ENCODE measurements around the gene CATSPER1. TPM values are rescaled to one million over a fixed set of nuclear protein-coding genes. Genes with fewer than 3 reads are reported as not detected.
"Not testable (repeated sequence)": the region's sequence is repeated elsewhere in the genome, so short reads cannot be mapped to it uniquely, and the experiment has no call there.

The CATSPER1 gene
- total RNA-seq, 1 donor from 2014 or later: 0.32 TPM

GRCh38 chr11:66051766-66052663, 25.7 kb upstream of the CATSPER1 start, which contains the start of gene SF3B2:
SF3B2 (plus strand) TSS chr11:66052364; CDS start chr11:66052385, 21 bp downstream.
- intact Hi-C loops (cut with micrococcal nuclease): loop anchor here (1.0 to 2.0 kb wide), 5 partner anchors 17 to 293 kb away; partner anchors contain the start of genes BANF1, BRMS1, CFL1 and EIF1AD

- intact Hi-C loops (cut with micrococcal nuclease): no loop called here
Observed at GRCh38 chr11:66051371-66051765, 25.1 kb upstream of the CATSPER1 start.

- intact Hi-C loops (cut with micrococcal nuclease): no loop called here
Observed at GRCh38 chr11:66050581-66051231, 24.4 kb upstream of the CATSPER1 start.

GRCh38 chr11:66048547-66049323, 22.5 kb upstream of the CATSPER1 start, which contains the start of gene GAL3ST3:
GAL3ST3 (minus strand) TSS chr11:66049161; CDS start chr11:66045415, 3,746 bp downstream.
- intact Hi-C loops (cut with micrococcal nuclease): no loop called here

GRCh38 chr11:66047541-66048365, 21.5 kb upstream of the CATSPER1 start:
- intact Hi-C loops (cut with micrococcal nuclease): no loop called here

GRCh38 chr11:66046901-66047300, 20.6 kb upstream of the CATSPER1 start:
- intact Hi-C loops (cut with micrococcal nuclease): no loop called here

- intact Hi-C loops (cut with micrococcal nuclease): no loop called here
Observed at GRCh38 chr11:66045177-66045639, 18.9 kb upstream of the CATSPER1 start.

GRCh38 chr11:66044757-66045156, 18.5 kb upstream of the CATSPER1 start:
- intact Hi-C loops (cut with micrococcal nuclease): no loop called here

GRCh38 chr11:66042996-66043906, 17.0 kb upstream of the CATSPER1 start:
- intact Hi-C loops (cut with micrococcal nuclease): no loop called here

- intact Hi-C loops (cut with micrococcal nuclease): no loop called here
Observed at GRCh38 chr11:66042227-66042995, 16.1 kb upstream of the CATSPER1 start.

GRCh38 chr11:66039765-66040164, 13.5 kb upstream of the CATSPER1 start:
- intact Hi-C loops (cut with micrococcal nuclease): no loop called here

GRCh38 chr11:66037327-66037726, 11.0 kb upstream of the CATSPER1 start:
- intact Hi-C loops (cut with micrococcal nuclease): no loop called here

GRCh38 chr11:66036334-66036710, 10.0 kb upstream of the CATSPER1 start:
- intact Hi-C loops (cut with micrococcal nuclease): no loop called here

- intact Hi-C loops (cut with micrococcal nuclease): no loop called here
Observed at GRCh38 chr11:66035653-66036333, 9.5 kb upstream of the CATSPER1 start.

- intact Hi-C loops (cut with micrococcal nuclease): no loop called here
Observed at GRCh38 chr11:66032957-66033735, 6.9 kb upstream of the CATSPER1 start.

- intact Hi-C loops (cut with micrococcal nuclease): not testable (repeated sequence)
Observed at GRCh38 chr11:66023186-66023440, 3.2 kb downstream of the CATSPER1 start.

- intact Hi-C loops (cut with micrococcal nuclease): no loop called here
Observed at GRCh38 chr11:66022401-66023185, 3.7 kb downstream of the CATSPER1 start.

Measured in T-helper 2 cell treated with Interferon-gamma antibody and Interleukin-4, amounts not matched to agents 100 ng/mL and 5 ng/mL, for 36 hours (primary cell).